A549 (cell line): ENCODE data around the gene TEX101. TPM values are rescaled to one million over a fixed set of nuclear protein-coding genes. Genes with fewer than 3 reads are reported as not detected.

Experiments used
- ATAC-seq, 2 experiments: fragments of 200-7000 bp in 1 of 2; fragments of >200 bp in 1 of 2; cut with Nextera tagmentation in 1 of 2; cut with Tn5 transposase in 1 of 2; 3 replicates each; pipeline versions ENCODE4 v1.8.0 to v1.9.1; 2018 to 2020; ENCODE audit warnings: mild to moderate bottlenecking in 1 of 2, moderate library complexity in 1 of 2
- CTCF ChIA-PET: fragments of 300-600 bp; sonication (Branson Sonifier 250); formaldehyde crosslinking; extraction: SDS; loops from one replicate; lab custom pipeline; 2021; ENCODE audit warnings: antibody characterized with exemption, inconsistent platforms; lab: Yijun Ruan, JAX
- POLR2A ChIA-PET: fragments of 350-600 bp; formaldehyde crosslinking; extraction: SDS; loops from one replicate; lab custom pipeline; 2021; ENCODE audit warnings: antibody characterized with exemption, inconsistent platforms; lab: Yijun Ruan, JAX
- DNase-seq, 2 experiments: peaks; one replicate each; pipeline versions ENCODE4 v3.0.0 to v3.0.0-alpha.2; 2011 to 2016; ENCODE audit warnings: low read depth in 1 of 2, low spot score in 1 of 2
- FAIRE-seq: peaks from 2 replicates; lab custom pipeline; 2011; peaks lifted over from hg19 to GRCh38; lab: Jason Lieb, UNC
- H3K27ac ChIP-seq, 2 experiments: fragments of >200 bp; sonication (Bioruptor Twin); formaldehyde crosslinking; 3 replicates each; pipeline ENCODE4 v1.5.1; 2016 to 2017
- H3K4me1 ChIP-seq: fragments of >200 bp; sonication (Bioruptor Twin); formaldehyde crosslinking; 3 replicates; pipeline ENCODE4 v1.6.1; 2016
- H3K4me2 ChIP-seq: fragments of >200 bp; sonication (Bioruptor Twin); formaldehyde crosslinking; 3 replicates; pipeline ENCODE4 v1.6.1; 2016
- H3K4me3 ChIP-seq: fragments of >200 bp; sonication (Bioruptor Twin); formaldehyde crosslinking; 3 replicates; pipeline ENCODE4 v1.5.1; 2016
- H3K9me3 ChIP-seq: fragments of >200 bp; sonication (Bioruptor Twin); formaldehyde crosslinking; 3 replicates; pipeline ENCODE4 v1.6.1; 2016
- CHD2 ChIP-seq: fragments of 150-350 bp; IDR thresholded peaks from 2 replicates; pipeline ENCODE4 v1.6.1; 2014; ENCODE audit warnings: low read length; ENCODE audit not compliant: partially characterized antibody
- EHMT2 ChIP-seq: fragments of 200-600 bp; sonication (generic); IDR thresholded peaks from 2 replicates; pipeline ENCODE4 v1.6.1; 2016; ENCODE audit warnings: antibody characterized with exemption, low read depth, mild to moderate bottlenecking, moderate library complexity
- FOSL2 ChIP-seq, 2 experiments: fragments of 450-650 bp in 1 of 2; fragments of >200 bp in 1 of 2; sonication (Bioruptor Twin) in 1 of 2; formaldehyde crosslinking; IDR thresholded peaks; 2 replicates each; pipeline versions ENCODE4 v1.5.0 to v1.6.1; 2016 to 2020; ENCODE audit warnings: mild to moderate bottlenecking in 1 of 2, moderate library complexity in 1 of 2
- HDAC2 ChIP-seq: fragments of 200-600 bp; sonication (generic); IDR thresholded peaks from 2 replicates; pipeline ENCODE4 v1.6.1; 2016
- HEYL ChIP-seq: fragments of 250-450 bp; sonication (Bioruptor Pico); IDR thresholded peaks from 2 replicates; pipeline ENCODE4 v1.8.0; 2021; ENCODE audit warnings: mild to moderate bottlenecking, moderate library complexity
- HOXA7 ChIP-seq: fragments of 250-450 bp; sonication (Bioruptor Pico); IDR thresholded peaks from 2 replicates; pipeline ENCODE4 v1.5.0; 2020; ENCODE audit warnings: mild to moderate bottlenecking, moderate library complexity
- JUNB ChIP-seq: fragments of >200 bp; sonication (Bioruptor Twin); formaldehyde crosslinking; IDR thresholded peaks from 2 replicates; pipeline ENCODE4 v1.6.1; 2016
- MAFK ChIP-seq: fragments of 450-650 bp; IDR thresholded peaks from 2 replicates; pipeline ENCODE4 v1.6.1; 2014; ENCODE audit not compliant: partially characterized antibody
- NPAS2 ChIP-seq: fragments of 250-450 bp; sonication (Bioruptor Pico); IDR thresholded peaks from 2 replicates; pipeline ENCODE4 v1.8.0; 2022; ENCODE audit warnings: mild to moderate bottlenecking, moderate library complexity, borderline replicate concordance
- NR3C1 ChIP-seq: fragments of >200 bp; sonication (Bioruptor Twin); formaldehyde crosslinking; IDR thresholded peaks from 3 replicates; pipeline ENCODE4 v1.6.1; 2017
- POLR2A ChIP-seq: IDR thresholded peaks from 2 replicates; pipeline ENCODE4 v1.6.1; 2012; ENCODE audit warnings: mild to moderate bottlenecking, low read length
- RAD21 ChIP-seq, 2 experiments: fragments of >200 bp in 1 of 2; sonication (Bioruptor Twin) in 1 of 2; formaldehyde crosslinking in 1 of 2; IDR thresholded peaks in 1 of 2; conservative IDR thresholded peaks in 1 of 2; 2 replicates in 1 of 2; 3 replicates in 1 of 2; pipeline ENCODE4 v1.6.1; 2012 to 2018; ENCODE audit warnings: inconsistent platforms in 1 of 2
- RARB ChIP-seq: fragments of 250-450 bp; sonication (Bioruptor Pico); IDR thresholded peaks from 2 replicates; pipeline ENCODE4 v1.8.0; 2021; ENCODE audit warnings: mild to moderate bottlenecking, moderate library complexity
- RCOR1 ChIP-seq: fragments of 150-350 bp; IDR thresholded peaks from 2 replicates; pipeline ENCODE4 v1.6.1; 2014; ENCODE audit warnings: antibody characterized with exemption, low read length, low read depth
- SMC3 ChIP-seq: fragments of >200 bp; sonication (Bioruptor Twin); formaldehyde crosslinking; IDR thresholded peaks from 3 replicates; pipeline ENCODE4 v1.6.1; 2018; ENCODE audit warnings: inconsistent platforms
- SREBF2 ChIP-seq: fragments of 450-650 bp; IDR thresholded peaks from 2 replicates; pipeline ENCODE4 v1.6.1; 2014; ENCODE audit warnings: mild to moderate bottlenecking, moderate library complexity
- TP53 ChIP-seq: fragments of 250-450 bp; sonication (Bioruptor Pico); IDR thresholded peaks from 2 replicates; pipeline ENCODE4 v1.5.0; 2021; ENCODE audit warnings: mild to moderate bottlenecking, moderate library complexity
- WGBS: methylation state at CpG from one replicate; pipeline ENCODE4 v1.1.6; 2017; ENCODE audit errors: missing lambda C conversion rate; 5-methylcytosine and 5-hydroxymethylcytosine counted together
- polyA plus RNA-seq, 4 experiments: library from polyadenylated mRNA; depleted of rRNA in 3 of 4; stranded (reverse); fragments of >200 nt; fragmentation: RNase III in 1 of 4; extraction: RNeasy Plus Mini Kit Qiagen cat#74134 plus additional on column Dnase treatment in 1 of 4; gene quantifications; 2 replicates in 3 of 4; 3 replicates in 1 of 4; pipeline ENCODE4 v1.2.3, GENCODE V29; 2011 to 2017
- TF ChIP-seq, protein P1 (sequence below): fragments of >200 bp; sonication (Bioruptor Twin); formaldehyde crosslinking; IDR thresholded peaks from 2 replicates; pipeline ENCODE4 v1.6.1; 2016
- TF ChIP-seq, protein P2 (sequence below): fragments of 450-650 bp; IDR thresholded peaks from 2 replicates; pipeline ENCODE4 v1.6.1; 2014; ENCODE audit warnings: antibody characterized with exemption
- TF ChIP-seq, protein P3 (sequence below): fragments of 250-450 bp; sonication (Bioruptor Pico); IDR thresholded peaks from 2 replicates; pipeline ENCODE4 v1.5.0; 2020; ENCODE audit warnings: low read depth, mild to moderate bottlenecking, moderate library complexity

TEX101 gene
- polyA plus RNA-seq, 2 of the 4 experiments (the other 2 are of a cell fraction) = not detected

GRCh38 chr19:43409415-43409814 lies 5.3 kb upstream of the TEX101 start:
- no peak overlapping the region for H3K4me3 ChIP-seq
- no peak overlapping the region for H3K4me2 ChIP-seq
- H3K9me3 ChIP-seq = no peaks in the 10 kb centered on the region
- H3K4me1 ChIP-seq = no peaks in the 10 kb centered on the region
- no peak for DNase-seq
- CTCF ChIA-PET = interaction anchor here (0.6 to 2.2 kb wide), 3 partner anchors 16 to 1206 kb away, joined by 3 to 10 read pairs (median 3); no protein-coding TSS in a partner anchor
- TF ChIP-seq EHMT2 = no peak
- TF ChIP-seq HEYL (CRISPR knock-in tag) = no peak
- TF ChIP-seq MAFK = no peak
- no peak for TF ChIP-seq SREBF2
- TF ChIP-seq TP53 = no peak
- no peak for TF ChIP-seq JUNB
- TF ChIP-seq, protein P1, sequence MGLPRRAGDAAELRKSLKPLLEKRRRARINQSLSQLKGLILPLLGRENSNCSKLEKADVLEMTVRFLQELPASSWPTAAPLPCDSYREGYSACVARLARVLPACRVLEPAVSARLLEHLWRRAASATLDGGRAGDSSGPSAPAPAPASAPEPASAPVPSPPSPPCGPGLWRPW = no peak
- no peak for TF ChIP-seq CHD2
- TF ChIP-seq, protein P2, sequence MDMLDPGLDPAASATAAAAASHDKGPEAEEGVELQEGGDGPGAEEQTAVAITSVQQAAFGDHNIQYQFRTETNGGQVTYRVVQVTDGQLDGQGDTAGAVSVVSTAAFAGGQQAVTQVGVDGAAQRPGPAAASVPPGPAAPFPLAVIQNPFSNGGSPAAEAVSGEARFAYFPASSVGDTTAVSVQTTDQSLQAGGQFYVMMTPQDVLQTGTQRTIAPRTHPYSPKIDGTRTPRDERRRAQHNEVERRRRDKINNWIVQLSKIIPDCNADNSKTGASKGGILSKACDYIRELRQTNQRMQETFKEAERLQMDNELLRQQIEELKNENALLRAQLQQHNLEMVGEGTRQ = no peak
- TF ChIP-seq NPAS2 = no peak
- TF ChIP-seq RARB = no peak
- no peak for TF ChIP-seq POLR2A
- TF ChIP-seq NR3C1 = no peak
- no peak for TF ChIP-seq HDAC2
- no peak for TF ChIP-seq HOXA7 (CRISPR knock-in tag)
- H3K27ac ChIP-seq = no peak overlapping the region
- no peak for FAIRE-seq
- POLR2A ChIA-PET = no interaction called here
- WGBS = 68% methylated on average over 1 of the region's 1 CpG
- no peak for ATAC-seq

GRCh38 chr19:43412441-43412840 lies 2.2 kb upstream of the TEX101 start:
- WGBS = 30% methylated on average over 6 of the region's 6 CpGs
- ChIA-PET POLR2A (no interaction called here), CTCF (interaction anchor here (1.2 to 1.8 kb wide), 4 partner anchors 13 to 107 kb away, joined by 3 to 15 read pairs (median 6); no protein-coding TSS in a partner anchor)
- no peaks in the 10 kb centered on the region for H3K4me1 ChIP-seq
- H3K9me3 ChIP-seq = no peaks in the 10 kb centered on the region
- no peak overlapping the region for H3K4me3 ChIP-seq
- no peak for DNase-seq
- H3K27ac ChIP-seq = no peak overlapping the region
- FAIRE-seq = no peak
- ATAC-seq = no peak
- H3K4me2 ChIP-seq = no peak overlapping the region
- TF ChIP-seq SMC3 (no peak), RAD21 (conservative IDR thresholded peaks at IDR 0.05 in 1 of 2, IDR thresholded peaks at IDR 0.05 in 1 of 2) (no peak)

DNA sequence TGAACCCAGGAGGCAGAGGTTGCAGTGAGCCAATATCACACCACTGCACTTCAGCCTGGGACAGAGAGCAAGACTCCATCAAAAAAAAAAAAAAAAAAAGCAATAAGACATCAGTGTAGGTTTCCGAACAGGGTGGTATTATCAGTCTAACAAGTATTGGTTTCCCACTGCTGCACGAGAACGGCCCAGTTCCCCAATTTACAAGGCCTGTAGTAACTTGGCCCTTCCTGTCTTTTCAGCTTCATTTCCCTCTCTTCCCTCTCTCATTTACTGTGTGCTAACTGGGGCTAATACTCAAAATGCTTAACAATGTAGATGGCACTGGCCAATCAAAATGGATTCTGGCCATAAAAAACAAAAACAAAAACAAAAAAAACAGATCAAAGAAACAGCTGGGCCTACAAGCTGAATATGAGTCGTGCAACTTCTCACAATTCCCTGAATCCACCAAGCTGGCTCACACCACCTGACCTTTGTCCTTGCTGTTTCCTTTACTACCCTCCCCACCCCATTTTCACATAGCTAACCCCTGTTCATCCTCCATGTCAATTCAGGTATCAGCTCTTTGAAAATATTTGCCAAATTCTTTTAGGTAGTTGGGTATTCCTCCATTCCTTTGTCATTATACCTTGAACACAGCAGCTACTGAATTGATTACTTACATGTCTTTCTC lies 2.4 kb downstream of the TEX101 start:
- ATAC-seq (no peak), FAIRE-seq (no peak), DNase-seq (no peak)
- H3K4me3 ChIP-seq = no peak overlapping the region
- TF ChIP-seq NR3C1 (no peak), FOSL2 (IDR thresholded peaks at IDR 0.05) (no peak), FOSL2 (CRISPR knock-in tag; IDR thresholded peaks at IDR 0.05) (no peak), POLR2A (no peak), RCOR1 (no peak)
- TF ChIP-seq, protein P3, sequence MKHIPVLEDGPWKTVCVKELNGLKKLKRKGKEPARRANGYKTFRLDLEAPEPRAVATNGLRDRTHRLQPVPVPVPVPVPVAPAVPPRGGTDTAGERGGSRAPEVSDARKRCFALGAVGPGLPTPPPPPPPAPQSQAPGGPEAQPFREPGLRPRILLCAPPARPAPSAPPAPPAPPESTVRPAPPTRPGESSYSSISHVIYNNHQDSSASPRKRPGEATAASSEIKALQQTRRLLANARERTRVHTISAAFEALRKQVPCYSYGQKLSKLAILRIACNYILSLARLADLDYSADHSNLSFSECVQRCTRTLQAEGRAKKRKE (CRISPR knock-in tag) = no peak
- CTCF ChIA-PET = interaction anchor here (0.6 to 3.2 kb wide), 8 partner anchors 9 to 1437 kb away, joined by 3 to 23 read pairs (median 6); no protein-coding TSS in a partner anchor
- POLR2A ChIA-PET = no interaction called here
- WGBS = 56% methylated on average over 4 of the region's 4 CpGs
- no peaks in the 10 kb centered on the region for H3K4me1 ChIP-seq
- H3K9me3 ChIP-seq = no peaks in the 10 kb centered on the region
- H3K27ac ChIP-seq = no peak overlapping the region
- H3K4me2 ChIP-seq = no peak overlapping the region
